Lung (tissue), 12 donors: ENCODE data around the gene CD93. TPM values are rescaled to one million over a fixed set of nuclear protein-coding genes. Genes with fewer than 3 reads are reported as not detected.

Experiments used
- ATAC-seq: fragments of 200-7000 bp; cut with Tn5 transposase; one replicate; pipeline ENCODE4 v1.9.1; 2020; ENCODE audit warnings: moderate number of reproducible peaks; ENCODE audit not compliant: insufficient read depth, low FRiP score
- DNase-seq, 3 donors: peaks; one replicate each; pipeline ENCODE4 v3.0.0-alpha.2; 2013 to 2017
- H3K27ac ChIP-seq, 2 donors: one replicate each; pipeline ENCODE4 v1.5.1; 2013; ENCODE audit warnings: mild to moderate bottlenecking in 2 of 2, moderate library complexity in 2 of 2, control low read depth in 1 of 2, inconsistent platforms in 1 of 2, low read depth in 1 of 2, low read length in 1 of 2
- H3K27me3 ChIP-seq, 3 donors: one replicate each; pipeline ENCODE4 v1.5.1; 2013; ENCODE audit warnings: low read length in 2 of 3; ENCODE audit not compliant: control insufficient read depth in 3 of 3, insufficient read depth in 3 of 3
- H3K36me3 ChIP-seq, 4 donors: one replicate each; pipeline ENCODE4 v1.5.1; 2013; ENCODE audit warnings: low read length in 4 of 4, mild to moderate bottlenecking in 1 of 4, moderate library complexity in 1 of 4; ENCODE audit not compliant: control insufficient read depth in 4 of 4, insufficient read depth in 4 of 4
- H3K4me1 ChIP-seq, 5 donors: one replicate each; pipeline ENCODE4 v1.5.1; 2013; ENCODE audit warnings: low read length in 5 of 5, mild to moderate bottlenecking in 2 of 5, moderate library complexity in 1 of 5; ENCODE audit not compliant: control insufficient read depth in 5 of 5, insufficient read depth in 5 of 5
- H3K4me3 ChIP-seq: one replicate; pipeline ENCODE4 v1.5.1; 2013; ENCODE audit warnings: mild to moderate bottlenecking, control low read depth, moderate library complexity
- H3K9ac ChIP-seq, 2 donors: one replicate each; pipeline ENCODE4 v1.5.1; 2013; ENCODE audit warnings: low read length in 2 of 2, control low read depth in 1 of 2; ENCODE audit not compliant: insufficient read depth in 1 of 2
- H3K9me3 ChIP-seq, 4 donors: one replicate each; pipeline ENCODE4 v1.5.1; 2013; ENCODE audit warnings: low read length in 3 of 4, mild to moderate bottlenecking in 1 of 4, moderate library complexity in 1 of 4; ENCODE audit not compliant: control insufficient read depth in 4 of 4, insufficient read depth in 3 of 4
- CTCF ChIP-seq: IDR thresholded peaks from 2 replicates; pipeline ENCODE4 v1.5.1; 2012; ENCODE audit warnings: mild to moderate bottlenecking; ENCODE audit errors: control extremely low read depth, extremely low read depth
- WGBS, 2 donors: extraction: QIAGEN DNeasy Blood & Tissue Kit; methylation state at CpG; one replicate each; pipeline ENCODE4 v1.1.7; 2013; 5-methylcytosine and 5-hydroxymethylcytosine counted together
- polyA plus RNA-seq, 2 donors: library from polyadenylated mRNA; stranded (reverse); fragments of 200-250 nt; gene quantifications; one replicate each; pipeline ENCODE4 v1.2.1, GENCODE V29; 2013
- total RNA-seq, 2 donors: library from RNA; depleted of rRNA in 1 of 2; stranded (reverse); fragments of >200 nt in 1 of 2; gene quantifications; one replicate each; pipeline ENCODE4 v1.2.1, GENCODE V29; 2014 to 2021
- donor health status: control.
- donor health status: control.
- donor health status: Bipolar disorder and iron deficiency.
- donor health status: healthy.
- donor health status: DM: yes; HTN: yes; CAD: no.

CD93 gene
- total and polyA plus RNA-seq, 4 donors = 17.9 to 239 (median 126) TPM

- Histone ChIP-seq H3K4me1 (peaks cover 0 to 5% (median 0%) of the 10 kb centered on the region in 5 donors), H3K9ac (no peak overlapping the region), H3K4me3 (no peak overlapping the region), H3K9me3 (peaks cover 0 to 4% (median 0%) of the 10 kb centered on the region in 4 donors), H3K27ac (no peak overlapping the region), H3K27me3 (peaks cover 0 to 42% (median 25%) of the 10 kb centered on the region in 3 donors), H3K36me3 (no peaks in the 10 kb centered on the region)
- WGBS, 2 donors = 86 to 98% methylated on average over 4 of the region's 4 CpGs
- no peak for DNase-seq
- TF ChIP-seq CTCF = no peak
- ATAC-seq = no peak
Measured at GRCh38 chr20:23033918-23034317, 52.2 kb downstream of the CD93 start.

- no peak for TF ChIP-seq CTCF
- Histone ChIP-seq H3K27me3 (peaks cover 0 to 31% (median 23%) of the 10 kb centered on the region in 3 donors), H3K4me1 (peaks cover 0 to 5% (median 0%) of the 10 kb centered on the region in 5 donors), H3K9me3 (peaks cover 0 to 4% (median 0%) of the 10 kb centered on the region in 4 donors), H3K9ac (no peak overlapping the region), H3K36me3 (no peaks in the 10 kb centered on the region), H3K4me3 (no peak overlapping the region), H3K27ac (no peak overlapping the region)
- 25 to 55% methylated on average over 5 of the region's 5 CpGs for WGBS, 2 donors
- ATAC-seq (no peak), DNase-seq (no peak)
Measured at GRCh38 chr20:23032750-23033078, 53.4 kb downstream of the CD93 start.

- 64 to 72% methylated on average over 6 of the region's 6 CpGs for WGBS, 2 donors
Measured at GRCh38 chr20:23032056-23032749, 53.9 kb downstream of the CD93 start.

More at GRCh38 chr20:23032056-23032749, 53.9 kb downstream of the CD93 start:
- peak in 1 of 3 donors; percentile 11 for DNase-seq
- H3K27ac ChIP-seq = no peak overlapping the region
- peaks cover 0 to 4% (median 0%) of the 10 kb centered on the region in 4 donors for H3K9me3 ChIP-seq
- peaks cover 0 to 5% (median 0%) of the 10 kb centered on the region in 5 donors for H3K4me1 ChIP-seq
- TF ChIP-seq CTCF = no peak
- peaks cover 0 to 31% (median 18%) of the 10 kb centered on the region in 3 donors for H3K27me3 ChIP-seq
- H3K4me3 ChIP-seq = no peak overlapping the region
- no peaks in the 10 kb centered on the region for H3K36me3 ChIP-seq
- no peak overlapping the region for H3K9ac ChIP-seq
- no peak for ATAC-seq
